Cerebellar nuclear complex (tissue), 1 donor: ENCODE data around the gene CSNK2B.
"Not testable (repeated sequence)": the region's sequence is repeated elsewhere in the genome, so short reads cannot be mapped to it uniquely, and the experiment has no call there.

Experiments
- DNase-seq, 2 experiments: peaks; one replicate each; lab custom pipeline; 2025; lab: John Stamatoyannopoulos, UW

The CSNK2B gene

GRCh38 chr6:31687860-31688693 lies 22.2 kb downstream of the CSNK2B start:
- no peak for DNase-seq

GRCh38 chr6:31689249-31690110 lies 23.6 kb downstream of the CSNK2B start:
- no peak for DNase-seq

GRCh38 chr6:31690231-31691077 lies 24.6 kb downstream of the CSNK2B start:
- DNase-seq = no peak

DNA sequence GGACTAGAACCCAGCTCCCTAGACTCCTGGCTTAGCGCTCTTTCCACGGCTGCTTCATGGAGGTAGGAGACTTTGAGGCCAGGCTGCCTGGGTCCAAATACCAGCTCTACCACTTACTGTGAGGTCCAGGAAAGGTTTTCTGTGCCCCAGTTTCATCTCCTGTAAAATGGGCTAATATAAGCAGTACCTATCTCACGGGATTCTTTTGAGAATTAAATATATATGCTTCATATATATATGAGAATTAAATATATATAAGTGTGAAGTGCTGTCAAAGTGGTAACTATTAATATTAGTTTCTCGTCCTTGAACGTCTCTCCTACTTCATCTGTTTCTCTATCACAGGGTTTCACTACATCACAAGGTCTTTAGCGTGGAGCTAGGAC lies 25.2 kb downstream of the CSNK2B start:
- DNase-seq = no peak

GRCh38 chr6:31691564-31692108 lies 25.8 kb downstream of the CSNK2B start:
- no peak for DNase-seq

DNA sequence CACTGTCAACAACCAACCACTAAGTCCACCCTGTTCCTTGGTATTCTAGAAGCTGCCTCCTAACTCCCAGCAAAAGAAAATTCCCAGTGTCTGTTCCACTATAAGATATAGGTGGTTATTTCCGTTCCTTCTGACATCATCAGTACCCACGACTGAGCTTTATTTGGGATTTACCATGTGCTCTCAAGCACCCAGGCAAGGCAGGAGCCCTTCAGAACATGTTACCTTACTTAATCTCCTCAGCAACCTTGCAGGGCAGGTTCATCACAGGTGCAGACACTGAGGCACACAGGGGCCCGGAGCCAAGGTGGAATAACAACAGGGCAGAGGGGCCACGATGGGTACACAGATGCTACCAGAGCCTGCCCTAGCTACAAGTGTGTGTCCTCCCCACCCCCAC lies 26.5 kb downstream of the CSNK2B start:
- DNase-seq = no peak

DNA sequence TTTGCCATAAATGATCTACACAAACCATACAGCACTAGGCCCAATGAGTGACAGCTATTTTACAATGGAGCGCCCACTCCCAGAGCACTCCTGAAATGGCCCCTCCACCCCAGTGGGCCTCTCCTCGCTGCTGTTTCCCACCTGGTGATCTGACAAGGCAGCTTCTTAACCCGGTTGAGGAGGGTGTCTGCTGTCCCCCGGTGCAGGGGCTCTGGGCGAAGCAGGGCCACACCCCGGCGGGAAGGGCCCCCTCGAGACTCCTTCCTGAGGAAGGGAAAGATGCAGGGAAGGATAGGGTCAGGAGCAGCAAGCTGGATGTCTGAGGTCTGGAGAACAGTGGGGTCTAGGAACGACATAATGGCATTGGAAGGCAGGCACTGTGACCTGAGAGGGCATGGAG lies 27.0 kb downstream of the CSNK2B start:
- no peak for DNase-seq

GRCh38 chr6:31693535-31693934 lies 27.7 kb downstream of the CSNK2B start:
- DNase-seq = no peak

DNA sequence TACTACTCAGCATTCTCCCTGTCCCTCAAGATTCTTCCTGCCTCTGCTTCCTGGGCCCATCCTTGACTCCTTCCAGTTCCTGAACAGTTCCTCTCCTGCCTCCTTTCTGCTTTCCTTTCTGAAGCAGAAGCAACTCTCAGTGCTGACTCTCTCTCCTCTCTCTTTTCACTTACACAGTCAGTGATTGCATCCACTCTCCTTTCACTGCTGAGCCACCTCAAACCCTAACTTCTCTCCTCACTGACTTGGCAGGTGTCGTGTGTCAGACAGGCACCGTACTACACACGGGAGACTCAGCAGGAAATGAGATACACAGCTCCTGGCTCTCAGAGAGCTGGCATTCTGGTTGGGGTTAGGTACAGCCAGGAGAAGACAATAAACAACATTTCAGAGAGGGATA lies 31.7 kb downstream of the CSNK2B start:
- DNase-seq = no peak

DNA sequence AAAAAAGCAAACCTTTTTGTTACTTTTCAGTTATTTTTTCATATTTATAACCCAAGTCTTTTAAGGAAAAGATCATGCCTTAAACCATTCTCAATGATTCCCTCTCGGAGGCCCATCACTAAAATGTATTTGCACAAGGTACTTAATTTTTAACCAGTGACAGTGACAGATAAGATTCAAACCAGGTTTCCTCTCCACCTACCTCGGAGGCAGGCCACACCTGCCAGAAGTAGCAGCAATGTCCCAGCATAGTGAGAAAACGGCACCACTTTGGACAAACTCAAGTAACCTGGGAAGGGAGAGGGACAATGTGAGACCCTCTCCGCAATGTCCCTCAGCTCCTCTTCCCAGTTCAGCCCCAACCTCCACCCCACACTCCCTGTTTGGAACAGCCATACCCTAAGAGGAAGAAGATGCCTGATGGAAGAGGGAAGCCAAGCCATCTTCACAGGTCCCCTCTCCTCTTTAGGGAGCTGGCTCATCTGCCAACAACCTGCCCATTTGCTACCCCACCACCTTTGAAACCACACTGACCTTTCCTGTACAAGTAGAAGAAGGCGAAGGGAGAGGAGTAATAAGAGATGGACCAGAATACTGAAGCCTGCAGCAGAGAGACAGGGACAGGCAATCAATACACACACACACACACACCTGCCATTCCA lies 35.0 kb downstream of the CSNK2B start:
- no peak for DNase-seq

GRCh38 chr6:31701666-31702404 lies 36.0 kb downstream of the CSNK2B start:
- DNase-seq = no peak

GRCh38 chr6:31702405-31702818 lies 36.5 kb downstream of the CSNK2B start:
- DNase-seq = no peak

GRCh38 chr6:31702819-31703716 lies 37.2 kb downstream of the CSNK2B start, which contains the start of gene ABHD16A:
ABHD16A (minus strand) TSS chr6:31703324; CDS start chr6:31703281, 43 bp downstream.
- peak; percentile 84 to 99 for DNase-seq

GRCh38 chr6:31705931-31706330 lies 40.1 kb downstream of the CSNK2B start:
- no peak for DNase-seq

DNA sequence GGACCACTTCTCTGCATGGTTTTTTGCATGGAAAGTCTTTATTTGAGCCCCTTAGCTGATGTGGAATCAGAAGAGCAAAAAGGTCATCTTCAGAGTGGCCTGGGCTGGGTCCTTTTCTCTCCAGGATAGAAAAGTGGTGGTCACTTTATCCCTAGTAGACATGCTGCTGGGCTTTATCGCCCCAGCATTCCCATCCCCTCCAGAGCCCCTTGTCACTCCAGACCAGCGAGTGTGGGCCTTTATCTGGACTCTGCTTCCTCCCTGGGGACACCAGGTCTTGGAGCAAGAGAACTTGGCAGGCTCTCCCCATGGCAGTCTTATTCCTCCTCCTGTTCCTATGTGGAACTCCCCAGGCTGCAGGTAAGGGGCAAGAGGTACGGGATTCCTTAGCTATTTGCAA lies 40.7 kb downstream of the CSNK2B start, which contains the start of gene LY6G6F:
LY6G6F (plus strand) TSS at position 268 of the 400 bp plus-strand sequence; CDS start at position 309, 41 bp downstream.
- DNase-seq = no peak

- DNase-seq = no peak
These were observed 41.8 kb downstream of the CSNK2B start for GRCh38 chr6:31707701-31708100.

GRCh38 chr6:31708224-31708623 lies 42.3 kb downstream of the CSNK2B start:
- no peak for DNase-seq

GRCh38 chr6:31709157-31709556 lies 43.3 kb downstream of the CSNK2B start:
- DNase-seq = not testable (repeated sequence)

- no peak for DNase-seq
These were observed 44.8 kb downstream of the CSNK2B start for GRCh38 chr6:31710523-31711219.
